GM23248 (cell line): ENCODE measurements around the gene SLC25A21.
A peak's percentile ranks its signal among the peaks of the same experiment; 100 is the strongest.

ENCODE experiments used
- EZH2 ChIP-seq: fragments of 200-600 bp; sonication (generic); IDR thresholded peaks from 2 replicates; pipeline ENCODE4 v1.6.1; 2018; ENCODE audit warnings: antibody characterized with exemption, mild to moderate bottlenecking; ENCODE audit not compliant: insufficient read depth, poor library complexity, severe bottlenecking
- EZH2phosphoT487 ChIP-seq: fragments of 200-600 bp; sonication (generic); IDR thresholded peaks from 2 replicates; pipeline ENCODE4 v1.6.1; 2018; ENCODE audit warnings: antibody characterized with exemption, moderate library complexity, mild to moderate bottlenecking, low read depth; ENCODE audit not compliant: insufficient read depth

DNA sequence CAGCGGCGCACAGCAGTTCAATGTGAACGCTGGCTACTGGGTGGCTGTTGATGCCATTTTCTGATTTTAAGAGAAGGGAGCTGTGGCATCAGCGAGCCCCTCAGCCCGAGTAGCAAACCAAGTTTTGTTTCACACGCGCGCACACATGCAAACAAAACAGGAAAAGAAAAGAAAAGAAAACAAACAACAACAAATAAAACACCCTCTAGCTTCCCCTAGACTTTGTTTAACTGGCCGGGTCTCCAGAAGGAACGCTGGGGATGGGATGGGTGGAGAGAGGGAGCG, 510.2 kb downstream of the SLC25A21 start:
- TF ChIP-seq EZH2 (peak; percentile 34), EZH2phosphoT487 (no peak)
